ENCODE data around the gene TSTD1.
"Not testable (repeated sequence)": the region's sequence is repeated elsewhere in the genome, so short reads cannot be mapped to it uniquely, and the experiment has no call there.

TSTD1 gene

GRCh38 chr1:161037661-161038522 is 872 bp downstream of the TSTD1 start:
- DNase-seq (ENCODE audit: low read depth in 2 of 2, low spot score in 1 of 2): no peak

GRCh38 chr1:161033751-161034150 is 5.0 kb downstream of the TSTD1 start:
- DNase-seq (ENCODE audit: low read depth in 2 of 2, low spot score in 1 of 2): no peak

DNA sequence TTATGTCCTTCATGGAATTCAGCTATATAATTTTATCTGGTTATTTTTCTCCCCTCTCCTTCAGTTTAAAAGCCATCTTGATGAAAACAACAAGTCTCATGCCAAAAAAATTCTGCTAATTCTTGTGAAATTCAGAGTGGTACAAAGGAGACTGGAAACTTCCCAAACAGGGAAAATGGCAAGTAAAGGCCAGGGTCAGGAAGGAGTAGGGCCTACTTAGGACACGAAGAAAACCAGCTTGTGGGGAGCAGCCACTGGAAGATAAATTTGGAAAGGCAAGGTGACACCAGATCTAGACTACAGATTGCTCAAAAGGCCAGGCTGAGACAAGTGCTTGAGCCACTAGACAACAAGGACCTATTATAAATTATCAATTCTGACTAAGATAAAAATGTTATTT is 6.4 kb downstream of the TSTD1 start:
- DNase-seq (ENCODE audit: low read depth in 2 of 2, low spot score in 1 of 2): no peak

DNA sequence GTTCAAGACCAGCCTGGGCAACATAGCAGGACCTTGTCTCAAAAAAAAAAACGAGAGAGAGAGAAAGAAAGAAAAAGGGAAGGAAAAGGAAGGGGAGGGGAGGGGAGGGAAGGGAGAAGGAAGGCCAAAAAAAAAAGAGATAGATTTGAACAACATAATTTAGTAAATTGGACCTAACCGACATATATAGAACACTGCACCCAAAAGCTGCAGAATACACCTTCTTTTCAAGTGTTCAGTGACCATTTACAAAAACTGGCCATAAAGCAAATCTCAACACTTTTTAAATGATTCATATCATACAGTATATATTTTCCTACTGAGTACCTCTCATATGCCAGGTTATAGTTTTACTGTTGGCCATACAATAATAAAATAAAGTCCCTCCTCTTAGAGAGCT is 6.9 kb downstream of the TSTD1 start:
- no peak for DNase-seq (ENCODE audit: low read depth in 2 of 2, low spot score in 1 of 2)

DNA sequence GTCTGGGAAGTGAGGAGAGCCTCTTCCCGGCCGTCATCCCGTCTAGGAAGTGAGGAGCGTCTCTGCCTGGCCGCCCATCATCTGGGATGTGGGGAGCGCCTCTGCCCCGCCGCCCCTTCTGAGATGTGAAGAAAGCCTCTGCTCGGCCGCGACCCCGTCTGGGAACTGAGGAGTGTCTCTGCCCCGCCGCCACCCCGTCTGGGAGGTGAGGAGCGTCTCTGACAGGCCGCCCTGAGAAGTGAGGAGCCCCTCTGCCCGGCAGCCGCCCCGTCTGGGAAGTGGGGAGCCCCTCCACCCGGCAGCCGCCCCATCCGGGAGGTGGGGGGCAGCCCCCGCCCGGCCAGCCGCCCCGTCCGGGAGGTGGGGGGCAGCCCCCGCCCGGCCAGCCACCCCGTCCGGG is 9.3 kb downstream of the TSTD1 start:
- not testable (repeated sequence) for DNase-seq (ENCODE audit: low read depth in 2 of 2, low spot score in 1 of 2)

DNA sequence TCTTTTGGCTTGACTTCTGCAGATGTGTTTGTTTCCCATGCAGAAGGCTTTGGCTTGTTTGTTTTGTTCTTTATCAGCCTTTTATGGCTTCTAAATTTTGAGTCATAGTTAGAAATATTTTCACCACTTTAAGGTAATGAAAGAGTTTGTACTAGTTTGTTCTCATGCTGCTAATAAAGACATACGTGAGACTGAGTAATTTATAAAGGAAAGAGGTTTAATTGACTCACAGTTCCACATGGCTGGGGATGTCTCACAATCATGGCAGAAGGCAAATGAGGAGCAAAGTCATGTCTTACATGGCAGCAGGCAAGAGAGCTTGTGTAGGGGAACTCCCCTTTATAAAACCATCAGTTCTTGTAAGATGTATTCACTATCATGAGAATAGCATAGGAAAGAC is 11.8 kb downstream of the TSTD1 start:
- DNase-seq (ENCODE audit: low read depth in 2 of 2, low spot score in 1 of 2): not testable (repeated sequence)

GRCh38 chr1:161022432-161022831 is 16.3 kb downstream of the TSTD1 start:
- not testable (repeated sequence) for DNase-seq (ENCODE audit: low read depth in 2 of 2, low spot score in 1 of 2)

GRCh38 chr1:161021970-161022353 is 16.8 kb downstream of the TSTD1 start:
- no peak for DNase-seq (ENCODE audit: low read depth in 2 of 2, low spot score in 1 of 2)

GRCh38 chr1:161021165-161021969 is 17.4 kb downstream of the TSTD1 start:
- DNase-seq (ENCODE audit: low read depth in 2 of 2, low spot score in 1 of 2): peak; percentile 63 to 78

DNA sequence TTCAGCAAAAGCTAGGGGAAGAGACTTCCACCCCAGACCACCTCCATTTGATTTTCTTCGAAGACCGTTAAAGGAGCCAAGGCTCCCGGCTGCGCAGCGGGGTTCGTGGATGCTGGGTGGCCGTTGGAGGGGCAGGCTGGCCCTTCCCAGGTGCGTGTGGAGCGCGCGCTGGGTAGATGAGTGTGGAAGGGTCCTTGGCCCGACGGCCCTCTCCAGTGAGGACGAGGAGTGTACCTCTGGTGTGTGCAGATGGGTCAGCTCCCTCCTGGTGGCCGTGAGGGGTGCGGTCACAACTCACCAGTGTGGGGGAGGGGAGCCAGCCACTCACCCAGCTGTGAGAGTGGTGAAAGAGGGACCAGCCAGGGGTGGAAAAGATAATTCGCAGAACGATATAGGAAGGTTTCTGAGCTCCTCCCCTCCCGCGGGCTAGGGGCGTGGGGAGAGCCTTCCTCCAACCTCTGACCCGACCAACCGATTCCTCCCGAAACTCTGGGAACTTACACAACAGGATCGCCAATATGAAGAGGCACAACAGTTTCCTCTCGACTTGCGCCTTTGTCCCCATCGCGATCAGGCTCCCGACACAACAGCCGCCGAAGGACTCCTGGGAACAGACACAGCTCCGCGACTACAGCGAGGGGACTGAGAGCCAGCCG is 18.1 kb downstream of the TSTD1 start, which contains the start of gene F11R:
TSS of gene F11R (minus strand) at position 644 of the 656 bp plus-strand sequence. CDS start at position 565, 79 bp downstream.
- DNase-seq (ENCODE audit: low read depth in 2 of 2, low spot score in 1 of 2): no peak

GRCh38 chr1:161019751-161020495 is 18.8 kb downstream of the TSTD1 start:
- DNase-seq (ENCODE audit: low read depth in 2 of 2, low spot score in 1 of 2): no peak

DNA sequence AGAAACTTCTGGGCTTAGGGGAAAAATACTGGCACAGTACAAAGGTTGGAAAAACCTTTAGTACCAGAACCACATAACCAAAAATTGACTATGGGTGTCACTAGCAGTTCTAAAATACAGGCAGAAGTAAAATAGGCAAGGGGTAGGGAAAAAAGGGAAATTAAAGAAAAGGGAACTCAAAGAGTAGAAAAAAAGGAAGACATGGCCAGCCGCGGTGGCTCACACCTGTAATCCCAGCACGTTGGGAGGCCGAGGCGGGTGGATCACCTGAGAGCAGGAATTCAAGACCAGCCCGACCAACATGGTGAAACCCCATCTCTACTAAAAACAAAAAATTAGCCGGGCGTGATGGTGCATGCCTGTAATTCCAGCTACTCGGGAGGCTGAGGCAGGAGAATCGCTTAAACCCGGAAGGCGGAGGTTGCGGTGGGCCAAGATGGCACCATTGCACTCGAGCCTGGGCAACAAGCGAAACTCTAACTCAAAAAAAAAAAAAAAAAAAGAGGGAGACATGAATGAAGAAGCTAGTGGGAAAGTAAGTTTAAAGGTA is 19.6 kb downstream of the TSTD1 start:
- not testable (repeated sequence) for DNase-seq (ENCODE audit: low read depth in 2 of 2, low spot score in 1 of 2)

DNA sequence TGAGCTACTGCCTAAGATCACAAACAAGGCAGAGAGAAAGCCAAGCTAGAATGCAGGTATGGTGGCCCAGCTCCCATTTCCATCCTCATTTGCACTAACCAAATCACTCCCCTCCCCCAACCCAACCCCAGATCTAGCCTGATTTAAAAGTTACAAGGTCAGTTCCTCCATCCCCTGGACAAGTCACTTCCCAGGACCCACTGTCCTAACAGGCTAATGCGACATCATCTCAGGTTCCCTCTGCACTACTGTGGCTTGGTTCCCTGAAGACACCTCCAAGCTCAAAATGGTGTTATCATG is 20.2 kb downstream of the TSTD1 start:
- no peak for DNase-seq (ENCODE audit: low read depth in 2 of 2, low spot score in 1 of 2)

DNA sequence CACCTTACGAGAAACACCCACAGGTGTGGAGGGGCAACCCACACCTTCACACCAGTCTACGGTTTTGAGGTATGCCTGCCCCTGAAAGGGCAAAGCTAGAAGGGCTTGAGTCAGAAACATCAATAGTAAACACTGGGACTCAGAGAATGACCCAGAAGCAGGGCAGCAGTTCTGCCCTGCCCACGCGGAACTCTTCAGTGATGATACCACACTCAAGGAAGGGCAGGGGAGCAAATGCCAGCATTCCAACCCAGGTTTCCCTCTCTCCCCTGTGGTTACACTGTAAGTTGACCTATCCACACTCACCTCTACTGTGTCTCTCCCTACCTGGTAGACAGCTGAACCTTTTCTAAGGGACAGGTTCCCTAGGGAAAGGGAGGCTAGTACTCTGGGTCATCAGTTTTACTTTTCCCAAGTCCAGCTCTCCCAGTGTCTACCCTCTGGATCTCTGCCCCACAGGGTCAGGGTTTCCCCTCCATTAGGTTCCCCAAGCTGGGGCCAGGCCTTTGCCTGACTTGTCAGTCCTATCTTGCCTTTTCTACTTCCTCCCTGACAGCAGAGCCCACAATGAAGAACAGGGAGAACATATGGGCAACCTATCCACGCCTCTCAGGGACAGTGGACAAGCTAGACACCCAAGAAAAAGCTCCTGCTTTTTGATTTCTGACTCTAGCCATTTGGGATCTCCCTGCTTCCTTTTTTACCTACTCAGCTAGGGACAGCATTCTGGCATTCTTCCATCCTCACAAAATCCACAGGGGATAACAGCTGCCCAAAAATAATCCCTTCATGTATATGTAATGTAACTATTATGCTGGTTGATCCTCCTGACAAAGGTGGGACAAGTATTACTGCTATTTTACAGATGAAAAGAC is 20.8 kb downstream of the TSTD1 start:
- DNase-seq (ENCODE audit: low read depth in 2 of 2, low spot score in 1 of 2): no peak

DNA sequence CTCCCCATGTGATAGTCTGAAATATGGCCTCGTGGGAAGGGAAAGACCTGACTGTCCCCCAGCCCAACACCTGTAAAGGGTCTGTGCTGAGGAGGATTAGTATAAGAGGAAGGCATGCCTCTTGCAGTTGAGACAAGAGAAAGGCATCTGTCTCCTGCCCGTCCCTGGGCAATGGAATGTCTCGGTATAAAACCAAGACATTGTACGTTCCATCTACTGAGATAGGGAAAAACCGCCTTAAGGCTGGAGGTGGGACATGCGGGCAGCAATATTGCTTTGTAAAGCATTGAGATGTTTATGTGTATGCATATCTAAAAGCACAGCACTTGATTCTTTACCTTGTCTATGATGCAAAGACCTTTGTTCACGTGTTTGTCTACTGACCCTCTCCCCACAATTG is 21.6 kb downstream of the TSTD1 start:
- not testable (repeated sequence) for DNase-seq (ENCODE audit: low read depth in 2 of 2, low spot score in 1 of 2)

GRCh38 chr1:161016683-161017082 is 22.1 kb downstream of the TSTD1 start:
- not testable (repeated sequence) for DNase-seq (ENCODE audit: low read depth in 2 of 2, low spot score in 1 of 2)

- peak; percentile 13 to 43 for DNase-seq (ENCODE audit: low read depth in 2 of 2, low spot score in 1 of 2)
Measured at GRCh38 chr1:161013488-161014230, 25.1 kb downstream of the TSTD1 start.

DNA sequence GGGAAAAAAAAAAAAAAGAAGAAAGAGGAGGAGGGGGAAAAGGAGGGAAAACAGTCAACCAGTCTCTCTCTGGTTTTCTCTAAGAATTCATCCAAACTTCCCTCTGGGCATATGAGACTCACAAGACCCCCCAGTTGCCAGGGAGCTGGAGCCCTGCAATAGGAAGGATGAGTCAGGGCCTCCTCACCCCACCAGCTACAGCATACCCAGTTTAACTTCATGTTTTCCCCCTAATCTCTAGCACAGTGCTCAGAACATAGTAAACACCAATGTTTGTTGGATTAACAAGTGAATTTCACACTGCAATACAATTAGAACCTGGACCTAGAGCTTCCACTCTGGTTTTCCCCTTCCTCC is 25.7 kb downstream of the TSTD1 start:
- no peak for DNase-seq (ENCODE audit: low read depth in 2 of 2, low spot score in 1 of 2)

DNA sequence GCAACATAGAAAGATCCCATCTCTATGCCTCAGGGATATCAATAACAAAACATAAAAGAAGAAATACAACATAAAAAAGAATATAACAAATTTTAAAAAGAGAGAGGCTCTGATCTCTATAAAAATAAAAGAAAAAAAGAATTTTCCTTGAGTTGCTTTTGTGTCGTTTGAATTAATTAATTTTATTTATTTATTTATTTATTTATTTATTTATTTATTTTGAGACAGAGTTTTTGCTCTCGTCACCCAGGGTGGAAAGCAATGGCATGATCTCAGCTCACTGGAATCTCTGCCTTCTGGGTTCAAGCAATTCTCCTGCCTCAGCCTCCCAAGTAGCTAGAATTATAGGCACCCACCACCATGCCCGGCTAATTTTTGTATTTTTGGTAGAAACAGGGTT is 26.3 kb downstream of the TSTD1 start:
- DNase-seq (ENCODE audit: low read depth in 2 of 2, low spot score in 1 of 2): no peak

Measured in stimulated activated CD8-positive, alpha-beta memory T cell treated with anti-CD3 and anti-CD28 coated beads, Interleukin-4, amount 100 ng/mL, for 4 hours (primary cell).